Ovary (tissue), 3 donors: ENCODE data around the gene METRNL.

ENCODE experiments used
- CTCF ChIP-seq, 3 donors: fragments of 450-650 bp in 2 of 3; fragments of 200-600 bp in 1 of 3; IDR thresholded peaks; one replicate each; pipeline versions ENCODE4 v1.5.1 to v1.8.0; 2016 to 2022; ENCODE audit warnings: antibody characterized with exemption in 3 of 3, mild to moderate bottlenecking in 1 of 3
- EP300 ChIP-seq: sonication (generic); formaldehyde crosslinking; IDR thresholded peaks from one replicate; pipeline ENCODE4 v1.6.1; 2017; ENCODE audit warnings: antibody characterized with exemption
- POLR2A ChIP-seq: fragments of 450-650 bp; IDR thresholded peaks from one replicate; pipeline ENCODE4 v1.6.1; 2017; ENCODE audit warnings: antibody characterized with exemption, mild to moderate bottlenecking, moderate library complexity
- donor health status: DM: no; HTN: no; CAD: no.

GRCh38 chr17:83065660-83066542, 13.5 kb upstream of the METRNL start:
- TF ChIP-seq POLR2A (no peak), CTCF (IDR thresholded peaks at IDR 0.05) (no peak), EP300 (no peak)
